ENCODE measurements around the gene RTN4R. TPM values are rescaled to one million over a fixed set of nuclear protein-coding genes. Genes with fewer than 3 reads are reported as not detected.

Gene RTN4R
- total and polyA plus RNA-seq, 9 of the 15 experiments (the other 6 are each of a cell fraction or from before 2014, with no cell fraction given): 0.04 to 2.8 (median 1.4) TPM; not detected in 3

DNA sequence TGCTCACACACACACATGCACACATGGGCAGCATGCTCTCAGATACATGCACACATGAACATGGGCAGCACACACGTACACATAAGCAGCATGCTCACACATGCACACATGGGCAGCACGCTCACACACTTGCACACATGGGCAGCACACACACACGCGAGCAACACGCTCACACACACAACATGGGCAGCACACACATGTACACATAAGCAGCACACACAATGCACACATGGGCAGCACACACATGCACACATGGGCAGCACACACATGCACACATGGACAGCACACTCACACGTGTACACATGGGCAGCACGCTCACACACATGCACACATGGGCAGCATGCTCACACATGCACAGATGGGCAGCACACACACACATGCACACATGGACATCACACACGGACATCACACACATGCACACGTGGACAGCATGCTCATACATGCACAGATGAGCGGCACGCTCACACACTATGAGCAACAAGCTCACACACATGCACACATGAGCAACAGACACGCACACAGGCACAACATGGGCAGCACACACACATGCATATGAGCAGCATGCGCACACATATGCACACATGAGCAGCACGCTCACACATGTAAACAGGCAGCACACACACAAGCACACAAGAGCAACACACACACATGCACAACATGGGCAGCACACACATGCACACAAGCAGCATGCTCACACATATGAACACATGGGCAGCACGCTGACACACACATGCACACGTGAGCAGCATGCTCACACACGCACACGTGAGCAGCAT is 43.0 kb downstream of the RTN4R start (continued):
- TF ChIP-seq, protein P1, sequence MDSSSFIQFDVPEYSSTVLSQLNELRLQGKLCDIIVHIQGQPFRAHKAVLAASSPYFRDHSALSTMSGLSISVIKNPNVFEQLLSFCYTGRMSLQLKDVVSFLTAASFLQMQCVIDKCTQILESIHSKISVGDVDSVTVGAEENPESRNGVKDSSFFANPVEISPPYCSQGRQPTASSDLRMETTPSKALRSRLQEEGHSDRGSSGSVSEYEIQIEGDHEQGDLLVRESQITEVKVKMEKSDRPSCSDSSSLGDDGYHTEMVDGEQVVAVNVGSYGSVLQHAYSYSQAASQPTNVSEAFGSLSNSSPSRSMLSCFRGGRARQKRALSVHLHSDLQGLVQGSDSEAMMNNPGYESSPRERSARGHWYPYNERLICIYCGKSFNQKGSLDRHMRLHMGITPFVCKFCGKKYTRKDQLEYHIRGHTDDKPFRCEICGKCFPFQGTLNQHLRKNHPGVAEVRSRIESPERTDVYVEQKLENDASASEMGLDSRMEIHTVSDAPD (CRISPR knock-in tag; IDR thresholded peaks at IDR 0.05): no peak
- TF ChIP-seq HMGN3 (IDR thresholded peaks at IDR 0.05; ENCODE audit: borderline replicate concordance, extremely low read depth, insufficient read length, low read depth, low read length) (no peak), TEAD1 (CRISPR knock-in tag; IDR thresholded peaks at IDR 0.05) (no peak), ZBTB8A (IDR thresholded peaks at IDR 0.05; ENCODE audit: partially characterized antibody) (no peak), RBM25 (IDR thresholded peaks at IDR 0.05; ENCODE audit: low read depth, low read length, severe bottlenecking) (no peak), SMAD3 (CRISPR knock-in tag; conservative IDR thresholded peaks at IDR 0.05) (no peak), MTA2 (IDR thresholded peaks at IDR 0.05; ENCODE audit: low read depth) (no peak), ZSCAN29 (IDR thresholded peaks at IDR 0.05) (no peak), ZNF184 (CRISPR knock-in tag; IDR thresholded peaks at IDR 0.05) (no peak), ZNF57 (CRISPR knock-in tag; IDR thresholded peaks at IDR 0.05) (no peak), NR1H2 (CRISPR knock-in tag; IDR thresholded peaks at IDR 0.05) (no peak), FOXJ3 (CRISPR knock-in tag; IDR thresholded peaks at IDR 0.05) (no peak)
- TF ChIP-seq, protein P2, sequence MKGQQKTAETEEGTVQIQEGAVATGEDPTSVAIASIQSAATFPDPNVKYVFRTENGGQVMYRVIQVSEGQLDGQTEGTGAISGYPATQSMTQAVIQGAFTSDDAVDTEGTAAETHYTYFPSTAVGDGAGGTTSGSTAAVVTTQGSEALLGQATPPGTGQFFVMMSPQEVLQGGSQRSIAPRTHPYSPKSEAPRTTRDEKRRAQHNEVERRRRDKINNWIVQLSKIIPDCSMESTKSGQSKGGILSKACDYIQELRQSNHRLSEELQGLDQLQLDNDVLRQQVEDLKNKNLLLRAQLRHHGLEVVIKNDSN (CRISPR knock-in tag; IDR thresholded peaks at IDR 0.05): peak; percentile 35

Measured in K562 (cell line).